HCT116 (cell line): Measurements from ENCODE around the gene DYDC2.

ENCODE experiments used
- CTCF ChIP-seq, 3 experiments: fragments of 200-600 bp in 1 of 3; sonication (generic) in 1 of 3; IDR thresholded peaks in 2 of 3; conservative IDR thresholded peaks in 1 of 3; 2 replicates each; pipeline ENCODE4 v1.5.1; 2012 to 2017; ENCODE audit warnings: low read depth in 2 of 3, low read length in 2 of 3, antibody characterized with exemption in 1 of 3, borderline replicate concordance in 1 of 3, control low read depth in 1 of 3, mild to moderate bottlenecking in 1 of 3, mixed read lengths in 1 of 3, mixed run types in 1 of 3, moderate library complexity in 1 of 3; ENCODE audit not compliant: insufficient read depth in 1 of 3
- EZH2 ChIP-seq: fragments of 200-600 bp; sonication (generic); IDR thresholded peaks from 2 replicates; pipeline ENCODE4 v1.6.1; 2017; ENCODE audit warnings: antibody characterized with exemption, mixed run types
- EZH2phosphoT487 ChIP-seq: fragments of 200-600 bp; IDR thresholded peaks from 2 replicates; pipeline ENCODE4 v1.6.1; 2018; ENCODE audit warnings: antibody characterized with exemption, borderline replicate concordance
- JUND ChIP-seq: IDR thresholded peaks from 2 replicates; pipeline ENCODE4 v1.6.1; 2012
- MAX ChIP-seq: IDR thresholded peaks from 2 replicates; pipeline ENCODE4 v1.6.1; 2012
- POLR2AphosphoS5 ChIP-seq: IDR thresholded peaks from 2 replicates; pipeline ENCODE4 v1.6.1; 2011; ENCODE audit warnings: mild to moderate bottlenecking, low read depth, low read length, moderate library complexity
- SP1 ChIP-seq: IDR thresholded peaks from 2 replicates; pipeline ENCODE4 v1.6.1; 2012; ENCODE audit warnings: low read depth
- SRF ChIP-seq: IDR thresholded peaks from 2 replicates; pipeline ENCODE4 v1.6.1; 2012; ENCODE audit warnings: low read depth
- ZBTB33 ChIP-seq: IDR thresholded peaks from 2 replicates; pipeline ENCODE4 v1.6.1; 2011; ENCODE audit warnings: mild to moderate bottlenecking, low read length, moderate library complexity; ENCODE audit not compliant: insufficient replicate concordance; ENCODE audit errors: extremely low read depth
- ZNF274 ChIP-seq: fragments of 200-500 bp; sonication (Bioruptor generic); IDR thresholded peaks from 2 replicates; pipeline ENCODE4 v1.6.1; 2014; ENCODE audit warnings: mild to moderate bottlenecking, low read depth, low read length, inconsistent platforms

- TF ChIP-seq POLR2AphosphoS5 (no peak), EZH2phosphoT487 (no peak), JUND (no peak), MAX (no peak), CTCF (IDR thresholded peaks at IDR 0.05 in 2 of 3, conservative IDR thresholded peaks at IDR 0.05 in 1 of 3; ENCODE audit: borderline replicate concordance in 1 of 3, insufficient read depth in 1 of 3, low read depth in 2 of 3, low read length in 2 of 3) (no peak), EZH2 (no peak), SRF (no peak), SP1 (no peak), ZBTB33 (no peak), ZNF274 (no peak)
Observed at GRCh38 chr10:80380185-80380584, 23.6 kb downstream of the DYDC2 start.
